ENCODE results near the gene KCNJ6.

GRCh38 chr21:37845535-37845934 is 70.7 kb downstream of the KCNJ6 start:
- no peak for TF ChIP-seq FOXM1 (IDR thresholded peaks at IDR 0.05; ENCODE audit: borderline replicate concordance)
- no peak for TF ChIP-seq SP1 (IDR thresholded peaks at IDR 0.05)
- no peak for TF ChIP-seq BHLHE40 (IDR thresholded peaks at IDR 0.05; ENCODE audit: borderline replicate concordance)
- TF ChIP-seq LEF1 (IDR thresholded peaks at IDR 0.05; ENCODE audit: borderline replicate concordance) = no peak
- no peak for TF ChIP-seq ELF4 (IDR thresholded peaks at IDR 0.05)
- TF ChIP-seq FOXK2 (IDR thresholded peaks at IDR 0.05) = no peak
- TF ChIP-seq ARNT (IDR thresholded peaks at IDR 0.05) = no peak
- TF ChIP-seq NFRKB (IDR thresholded peaks at IDR 0.05) = no peak
- no peak for TF ChIP-seq HDGF (IDR thresholded peaks at IDR 0.05; ENCODE audit: borderline replicate concordance)
- no peak for TF ChIP-seq SUZ12 (IDR thresholded peaks at IDR 0.05)
- no peak for TF ChIP-seq FOXA1 (IDR thresholded peaks at IDR 0.05)
- TF ChIP-seq L3MBTL2 (conservative IDR thresholded peaks at IDR 0.05) = no peak
- TF ChIP-seq TARDBP (IDR thresholded peaks at IDR 0.05) = no peak
- TF ChIP-seq ZNF384 (IDR thresholded peaks at IDR 0.05) = no peak

Measured in HEK293T (cell line).